HG03571 (cell line): ENCODE data around the gene NOPCHAP1.
A peak's percentile ranks its signal among the peaks of the same experiment; 100 is the strongest.

Source experiments
- ATAC-seq: cut with Tn5 transposase; IDR thresholded peaks from one replicate; pipeline ENCODE4 v1.9.1; 2021; ENCODE audit not compliant: unreplicated experiment

NOPCHAP1 gene

DNA sequence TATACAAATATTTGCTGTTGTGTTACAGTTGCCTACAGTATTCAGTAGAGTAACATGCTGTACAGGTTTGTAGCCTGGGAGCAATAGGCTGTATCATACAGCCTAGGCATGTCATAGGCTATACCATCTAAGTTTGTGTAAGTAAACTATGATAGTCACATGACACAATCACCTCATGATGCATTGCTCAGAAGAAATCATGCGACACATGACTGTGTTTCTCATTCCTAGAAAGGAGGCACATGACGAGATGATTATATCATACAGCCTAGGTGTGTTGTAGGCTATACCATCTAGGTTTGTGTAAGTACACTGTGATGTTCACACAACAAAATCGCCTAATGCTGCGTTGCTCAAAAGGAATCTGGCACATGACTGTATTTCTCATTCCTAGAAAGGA is 31.9 kb downstream of the NOPCHAP1 start:
- ATAC-seq = no peak

- no peak for ATAC-seq
Observed at GRCh38 chr12:105018776-105019175, 32.7 kb downstream of the NOPCHAP1 start.

DNA sequence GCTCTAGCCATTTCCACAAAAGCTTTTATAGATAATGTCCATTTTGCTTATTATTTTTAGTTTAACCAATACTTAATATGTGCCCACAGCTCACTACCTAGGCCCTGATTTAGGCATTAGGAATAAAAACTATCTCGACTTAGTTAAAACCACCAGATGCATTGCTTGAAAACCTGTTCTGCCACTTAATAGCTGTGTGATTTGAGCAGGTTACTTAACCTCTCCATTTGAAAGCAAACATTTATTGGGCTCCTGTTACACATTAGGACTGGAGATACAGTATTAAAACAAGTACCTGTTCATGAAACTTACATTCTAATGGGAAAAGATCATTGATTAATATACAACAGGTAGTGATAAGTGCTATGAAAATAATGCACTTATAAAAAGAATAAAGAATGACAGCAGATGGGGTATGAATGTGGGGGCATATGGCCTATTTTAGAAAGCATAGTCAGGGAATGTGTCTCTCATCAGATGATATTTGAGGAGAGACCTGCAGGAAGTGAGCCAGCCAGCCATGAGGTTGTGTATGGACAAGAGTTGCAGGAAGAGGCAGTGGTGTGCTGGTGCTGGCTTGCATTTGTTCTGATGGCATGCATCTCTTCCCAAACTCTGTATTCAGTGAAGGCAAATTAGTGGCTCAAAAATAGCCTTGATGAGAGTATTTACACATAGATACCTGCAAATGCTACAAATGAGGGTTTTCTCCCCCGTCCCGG is 34.3 kb downstream of the NOPCHAP1 start:
- no peak for ATAC-seq

- no peak for ATAC-seq
Observed at GRCh38 chr12:105024928-105025327, 38.8 kb downstream of the NOPCHAP1 start.

DNA sequence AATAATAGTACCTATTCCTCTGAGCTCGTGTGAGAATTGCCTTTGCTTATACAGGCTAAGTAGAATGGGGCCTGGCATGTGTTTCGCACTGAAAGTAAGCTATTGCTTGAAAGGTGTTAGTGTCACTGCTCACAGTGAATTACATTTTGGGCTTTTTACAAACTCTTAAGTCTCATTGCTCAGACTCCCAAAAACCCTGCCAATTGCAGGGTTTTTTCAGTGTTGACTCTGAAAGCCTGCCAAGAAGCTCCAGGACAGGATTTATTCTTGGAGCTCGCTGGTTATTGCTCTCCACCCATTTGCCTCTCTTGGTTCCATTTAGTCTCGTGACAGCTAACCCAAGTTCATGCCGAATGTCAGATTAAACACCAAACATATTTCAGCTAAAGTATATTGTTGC is 39.8 kb downstream of the NOPCHAP1 start:
- ATAC-seq = no peak

DNA sequence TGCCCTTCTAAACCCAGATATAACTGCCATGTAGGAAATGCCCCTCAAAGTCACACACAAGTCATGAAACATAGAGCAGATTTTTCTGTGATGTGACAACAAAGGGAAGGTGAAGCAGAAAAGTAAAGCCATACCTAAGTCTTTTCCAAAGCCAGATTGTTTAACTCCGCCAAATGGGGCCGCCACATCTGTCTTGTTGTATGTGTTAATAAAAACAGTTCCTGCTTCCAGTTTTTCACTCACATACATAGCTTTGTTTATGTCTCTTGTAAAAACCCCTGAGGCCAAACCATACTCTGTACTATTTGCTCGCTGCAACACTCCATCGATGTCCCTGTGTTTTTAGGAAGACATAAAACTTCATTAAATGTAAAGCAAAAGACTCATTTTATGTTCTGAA is 40.3 kb downstream of the NOPCHAP1 start:
- no peak for ATAC-seq

GRCh38 chr12:105030820-105031807 is 45.0 kb downstream of the NOPCHAP1 start:
- peak; percentile 91 for ATAC-seq

GRCh38 chr12:105032703-105033357 is 46.7 kb downstream of the NOPCHAP1 start:
- no peak for ATAC-seq

DNA sequence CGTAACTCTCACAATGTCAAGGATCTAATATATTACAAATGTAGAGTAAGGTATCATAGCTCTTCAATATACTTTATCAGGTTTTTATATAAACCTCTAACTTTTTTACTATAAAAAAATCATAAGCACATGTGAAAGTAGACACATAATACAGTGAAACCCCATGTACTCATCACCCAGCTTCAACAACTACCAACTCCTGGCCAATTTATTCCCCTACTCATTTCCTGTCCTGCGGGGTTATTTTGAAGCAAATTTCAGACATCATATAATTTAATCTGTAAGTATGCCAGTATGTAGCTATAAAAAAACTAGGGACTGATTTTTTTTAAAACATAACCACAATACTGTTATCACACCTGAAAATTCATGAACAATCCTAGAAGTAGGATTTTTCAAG is 47.7 kb downstream of the NOPCHAP1 start:
- ATAC-seq = no peak
